ENCODE measurements around the gene PRR35.

- TF ChIP-seq POLR2A (IDR thresholded peaks at IDR 0.05): no peak
- TF ChIP-seq, protein P1, sequence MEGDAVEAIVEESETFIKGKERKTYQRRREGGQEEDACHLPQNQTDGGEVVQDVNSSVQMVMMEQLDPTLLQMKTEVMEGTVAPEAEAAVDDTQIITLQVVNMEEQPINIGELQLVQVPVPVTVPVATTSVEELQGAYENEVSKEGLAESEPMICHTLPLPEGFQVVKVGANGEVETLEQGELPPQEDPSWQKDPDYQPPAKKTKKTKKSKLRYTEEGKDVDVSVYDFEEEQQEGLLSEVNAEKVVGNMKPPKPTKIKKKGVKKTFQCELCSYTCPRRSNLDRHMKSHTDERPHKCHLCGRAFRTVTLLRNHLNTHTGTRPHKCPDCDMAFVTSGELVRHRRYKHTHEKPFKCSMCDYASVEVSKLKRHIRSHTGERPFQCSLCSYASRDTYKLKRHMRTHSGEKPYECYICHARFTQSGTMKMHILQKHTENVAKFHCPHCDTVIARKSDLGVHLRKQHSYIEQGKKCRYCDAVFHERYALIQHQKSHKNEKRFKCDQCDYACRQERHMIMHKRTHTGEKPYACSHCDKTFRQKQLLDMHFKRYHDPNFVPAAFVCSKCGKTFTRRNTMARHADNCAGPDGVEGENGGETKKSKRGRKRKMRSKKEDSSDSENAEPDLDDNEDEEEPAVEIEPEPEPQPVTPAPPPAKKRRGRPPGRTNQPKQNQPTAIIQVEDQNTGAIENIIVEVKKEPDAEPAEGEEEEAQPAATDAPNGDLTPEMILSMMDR (IDR thresholded peaks at IDR 0.05): no peak
These were observed 28.4 kb downstream of the PRR35 start for GRCh38 chr16:588639-588888.

Data from thyroid gland (tissue), 4 donors.